Measurements from ENCODE around the gene TAF10.

The TAF10 gene

DNA sequence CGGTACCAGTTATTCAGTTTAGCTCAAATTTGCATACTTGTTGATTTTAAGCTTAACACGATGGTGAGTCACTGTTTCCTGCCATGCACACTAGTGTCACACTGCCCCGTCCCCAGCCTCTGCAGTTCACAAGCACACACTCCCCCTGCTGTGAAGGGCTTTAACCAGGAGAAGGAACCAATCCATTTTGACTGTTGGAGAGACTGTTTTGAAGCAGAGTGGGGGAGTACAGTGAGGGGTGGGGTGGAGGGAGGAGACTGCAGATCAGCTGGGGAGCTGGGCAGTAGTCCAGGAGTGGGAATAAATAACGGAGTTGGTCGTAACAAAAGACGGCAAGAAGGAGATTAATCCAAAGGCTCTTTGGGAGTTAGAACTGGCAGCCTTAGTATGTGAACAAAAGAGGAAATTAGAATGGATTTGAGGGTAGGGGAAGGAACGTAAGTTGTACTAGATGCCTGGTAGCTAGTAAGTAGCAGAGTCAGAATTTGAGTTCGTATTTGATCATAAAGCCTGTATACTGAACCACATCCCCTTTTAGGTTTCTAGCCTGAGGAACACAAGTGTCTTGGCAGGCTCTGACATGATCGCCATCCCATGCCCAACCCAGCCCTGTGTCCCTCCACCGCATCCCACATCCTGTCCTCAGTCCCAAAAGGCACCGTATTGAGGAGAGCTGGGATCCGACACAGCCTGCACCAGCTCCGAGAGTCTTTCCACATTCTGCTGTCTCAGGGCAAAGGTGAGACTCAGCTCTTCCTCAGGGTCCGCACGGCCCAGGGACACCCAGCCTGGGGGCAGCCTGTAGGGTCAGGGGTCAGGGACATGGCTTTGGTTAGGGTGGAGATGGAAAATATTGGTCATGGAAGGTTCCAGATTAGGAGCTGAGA, 6.3 kb upstream of the TAF10 start:
- TF ChIP-seq, protein P1, sequence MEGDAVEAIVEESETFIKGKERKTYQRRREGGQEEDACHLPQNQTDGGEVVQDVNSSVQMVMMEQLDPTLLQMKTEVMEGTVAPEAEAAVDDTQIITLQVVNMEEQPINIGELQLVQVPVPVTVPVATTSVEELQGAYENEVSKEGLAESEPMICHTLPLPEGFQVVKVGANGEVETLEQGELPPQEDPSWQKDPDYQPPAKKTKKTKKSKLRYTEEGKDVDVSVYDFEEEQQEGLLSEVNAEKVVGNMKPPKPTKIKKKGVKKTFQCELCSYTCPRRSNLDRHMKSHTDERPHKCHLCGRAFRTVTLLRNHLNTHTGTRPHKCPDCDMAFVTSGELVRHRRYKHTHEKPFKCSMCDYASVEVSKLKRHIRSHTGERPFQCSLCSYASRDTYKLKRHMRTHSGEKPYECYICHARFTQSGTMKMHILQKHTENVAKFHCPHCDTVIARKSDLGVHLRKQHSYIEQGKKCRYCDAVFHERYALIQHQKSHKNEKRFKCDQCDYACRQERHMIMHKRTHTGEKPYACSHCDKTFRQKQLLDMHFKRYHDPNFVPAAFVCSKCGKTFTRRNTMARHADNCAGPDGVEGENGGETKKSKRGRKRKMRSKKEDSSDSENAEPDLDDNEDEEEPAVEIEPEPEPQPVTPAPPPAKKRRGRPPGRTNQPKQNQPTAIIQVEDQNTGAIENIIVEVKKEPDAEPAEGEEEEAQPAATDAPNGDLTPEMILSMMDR (IDR thresholded peaks at IDR 0.05; ENCODE audit: insufficient read depth, missing control alignments): no peak
- FAIRE-seq (no peak), DNase-seq (ENCODE audit: insufficient read length, low spot score) (no peak)

DNA sequence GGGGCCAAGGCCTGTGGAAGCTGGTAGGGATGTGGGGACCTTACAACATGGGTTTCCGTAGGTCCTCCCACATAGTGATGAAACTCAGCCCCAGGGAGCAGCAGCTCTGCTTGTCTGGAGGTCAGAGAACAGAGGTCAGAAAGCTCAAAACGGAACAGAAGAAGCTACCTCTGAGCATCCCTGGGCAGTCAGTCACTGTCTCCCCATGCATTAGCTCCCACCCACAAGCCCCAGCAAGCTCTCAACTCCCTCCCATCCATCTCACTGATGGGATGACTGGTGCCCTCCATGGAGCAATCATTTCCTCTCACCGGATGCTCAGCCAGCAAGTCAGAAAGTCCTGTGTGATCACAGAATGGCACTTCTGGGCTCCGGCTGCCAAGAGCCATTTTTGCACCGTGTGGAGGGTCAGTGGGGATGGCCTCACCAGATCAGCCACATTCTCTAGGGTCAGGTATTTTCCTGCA, 5.3 kb upstream of the TAF10 start:
- FAIRE-seq (no peak), DNase-seq (ENCODE audit: insufficient read length, low spot score) (no peak)
- TF ChIP-seq, protein P1 (IDR thresholded peaks at IDR 0.05; ENCODE audit: insufficient read depth, missing control alignments): no peak

DNA sequence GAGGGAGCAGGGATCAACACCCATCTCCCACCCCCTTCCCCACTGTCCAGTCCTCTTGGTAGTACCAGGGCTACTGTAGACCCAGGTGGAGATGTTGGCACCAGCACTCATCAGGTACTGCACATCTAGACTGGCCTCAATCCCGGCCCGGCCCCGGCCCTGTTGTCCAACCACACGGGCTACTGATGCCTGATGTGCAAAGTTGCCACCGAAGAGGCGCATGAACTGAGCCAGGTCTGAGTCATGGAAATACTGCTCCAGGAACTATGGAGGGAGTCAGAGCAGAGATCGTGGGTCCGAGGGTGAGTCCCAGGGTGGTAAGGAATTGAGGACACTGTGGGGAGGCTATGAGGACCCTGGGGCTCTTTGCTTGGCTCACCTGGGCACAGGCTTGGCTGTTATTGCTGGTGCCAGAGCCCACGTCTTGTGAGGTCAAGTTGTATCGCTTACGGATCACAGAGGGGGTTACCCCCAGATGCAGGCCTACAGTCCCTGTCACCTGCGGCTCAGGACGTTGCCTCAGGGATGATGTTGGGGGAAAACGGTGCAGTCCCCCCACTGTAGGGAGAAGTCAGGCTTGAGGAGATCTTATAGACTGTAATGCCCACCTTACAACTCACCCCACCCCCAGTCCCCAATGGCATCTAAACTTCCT, 4.7 kb upstream of the TAF10 start:
- TF ChIP-seq, protein P1 (IDR thresholded peaks at IDR 0.05; ENCODE audit: insufficient read depth, missing control alignments): no peak
- FAIRE-seq: no peak

DNA sequence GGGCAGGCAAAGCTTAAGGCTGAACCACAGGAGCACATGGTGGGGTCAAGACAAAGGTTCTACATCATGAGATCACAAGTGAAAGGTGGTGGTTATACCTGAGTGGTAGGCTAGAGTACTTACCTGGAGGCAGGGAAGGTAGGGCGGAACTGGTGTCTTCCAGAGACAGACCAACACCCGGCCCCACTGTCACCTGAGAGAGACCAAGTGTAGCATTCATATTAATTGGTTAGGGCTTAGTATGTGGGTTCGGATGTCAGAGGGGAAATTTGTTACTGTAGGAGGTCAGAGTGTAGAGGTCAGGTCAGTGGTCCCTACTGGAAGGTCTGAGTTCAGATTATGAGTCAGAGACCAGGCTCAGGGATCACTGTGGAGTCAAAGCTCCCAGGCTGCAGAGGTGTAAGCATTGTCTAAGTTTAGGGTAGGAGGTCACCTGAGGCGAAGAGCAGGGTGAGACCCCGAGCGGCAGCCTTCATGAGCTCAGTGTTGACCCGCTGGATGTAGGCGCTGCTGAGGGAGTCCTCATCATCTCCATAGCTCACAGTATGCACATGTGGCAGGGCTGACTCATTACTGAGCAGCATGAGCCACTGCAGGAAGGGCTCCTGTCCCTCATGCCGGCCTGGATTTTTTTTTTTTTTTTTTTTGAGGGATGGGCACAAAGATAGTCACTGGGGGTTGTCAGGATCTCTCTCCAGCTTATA, 4.0 kb upstream of the TAF10 start:
- FAIRE-seq: no peak
- DNase-seq (ENCODE audit: insufficient read length, low spot score): no peak
- TF ChIP-seq, protein P1 (IDR thresholded peaks at IDR 0.05; ENCODE audit: insufficient read depth, missing control alignments): no peak

More for the DNA sequence above, 4.7 kb upstream of the TAF10 start:
- DNase-seq (ENCODE audit: insufficient read length, low spot score): no peak

DNA sequence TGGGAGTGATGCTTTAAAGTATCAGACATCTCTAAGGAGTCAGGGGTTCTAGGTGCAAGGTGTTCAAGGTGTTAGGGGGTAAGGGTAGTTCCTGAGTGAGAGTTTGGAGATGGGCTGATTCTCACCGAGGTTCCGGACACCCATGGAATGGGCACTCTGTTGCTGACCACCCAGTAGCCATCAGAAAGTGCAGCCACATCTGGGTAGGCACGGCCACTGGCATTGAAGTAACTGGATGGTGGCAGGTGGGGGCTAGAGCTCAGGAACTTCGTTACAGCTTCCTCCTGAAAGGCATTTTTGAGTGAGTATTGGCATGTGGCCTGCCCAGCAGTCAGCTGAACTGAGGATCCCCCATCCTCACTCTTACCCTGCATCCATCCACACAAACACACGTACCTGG, 3.0 kb upstream of the TAF10 start:
- DNase-seq (ENCODE audit: insufficient read length, low spot score) (no peak), FAIRE-seq (no peak)
- TF ChIP-seq, protein P1 (IDR thresholded peaks at IDR 0.05; ENCODE audit: insufficient read depth, missing control alignments): no peak

DNA sequence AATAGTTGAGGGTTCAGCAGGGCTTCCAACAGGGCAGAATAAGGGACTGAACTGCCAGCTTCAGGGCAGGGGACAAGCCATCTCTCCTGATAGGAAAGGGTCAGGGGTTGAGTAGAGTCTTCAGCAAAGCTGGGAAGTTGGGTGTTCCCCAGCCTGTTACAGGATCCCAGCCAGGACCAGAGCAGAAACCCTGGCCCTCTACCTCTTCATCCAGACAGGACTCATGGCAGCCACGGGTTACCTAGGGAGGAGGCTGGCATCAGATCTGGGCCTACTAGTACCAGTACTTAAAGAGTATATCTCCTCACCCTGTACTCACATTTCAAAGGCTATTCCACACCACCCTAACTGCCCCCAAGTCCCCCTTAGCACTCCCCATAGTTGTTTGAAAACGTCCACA, 2.4 kb upstream of the TAF10 start:
- FAIRE-seq (no peak), DNase-seq (ENCODE audit: insufficient read length, low spot score) (no peak)
- TF ChIP-seq, protein P1 (IDR thresholded peaks at IDR 0.05; ENCODE audit: insufficient read depth, missing control alignments): no peak

Measured in D721Med (cell line).